ENCODE measurements around the gene TMEFF2.

TMEFF2 gene

GRCh38 chr2:192145496-192145895 is 49.2 kb downstream of the TMEFF2 start:
- Histone ChIP-seq H3K36me3 (replicated peaks in 1 of 2; ENCODE audit: control insufficient read depth in 2 of 2, insufficient read depth in 2 of 2, low read length in 2 of 2) (no peaks in the 10 kb centered on the region), H3K9me3 (replicated peaks in 1 of 2; ENCODE audit: control insufficient read depth in 2 of 2, insufficient read depth in 1 of 2, low read depth in 1 of 2, low read length in 2 of 2) (no peaks in the 10 kb centered on the region), H4K91ac (ENCODE audit: low read depth, low read length, poor library complexity) (no peak overlapping the region), H3K18ac (ENCODE audit: low read length) (no peak overlapping the region), H3K9ac (ENCODE audit: low read depth, low read length, poor library complexity) (no peak overlapping the region), H2BK15ac (ENCODE audit: low read length) (no peak overlapping the region), H3K23ac (ENCODE audit: low read depth, low read length, poor library complexity) (no peak overlapping the region), H3K4me1 (ENCODE audit: control insufficient read depth in 2 of 2, insufficient read depth in 1 of 2, low read depth in 1 of 2, low read length in 2 of 2) (peaks cover 0 to 10% of the 10 kb centered on the region in 2 donors), H3K14ac (ENCODE audit: low read length) (no peak overlapping the region), H2AK5ac (ENCODE audit: low read depth, low read length) (no peak overlapping the region), H2BK5ac (ENCODE audit: low read length) (no peak overlapping the region), H2BK12ac (ENCODE audit: low read length) (no peak overlapping the region), H3K4me2 (ENCODE audit: insufficient read depth, low read length, poor library complexity, severe bottlenecking) (no peak overlapping the region), H3K79me1 (ENCODE audit: low read depth, low read length) (no peaks in the 10 kb centered on the region), H3K27me3 (ENCODE audit: control insufficient read depth in 3 of 3, insufficient read depth in 3 of 3, low read depth in 1 of 3, low read length in 3 of 3) (no peaks in the 10 kb centered on the region), H3K4me3 (ENCODE audit: low read length in 2 of 2) (no peak overlapping the region), H2AFZ (ENCODE audit: low read length) (no peak overlapping the region), H3K27ac (replicated peaks; ENCODE audit: low read length) (no peak overlapping the region), H2BK120ac (ENCODE audit: low read depth, low read length) (no peak overlapping the region), H3K4ac (ENCODE audit: low read length) (no peak overlapping the region), H4K8ac (ENCODE audit: low read depth, low read length) (no peak overlapping the region)
- no CpG with 5 or more reads among the region's 3 CpGs for WGBS, 2 donors (ENCODE audit: extremely low coverage in 2 of 2, insufficient read length in 2 of 2, insufficient replicate concordance in 1 of 2)
- no peak for DNase-seq (ENCODE audit: low spot score)

GRCh38 chr2:192140236-192140839 is 54.4 kb downstream of the TMEFF2 start:
- no peak overlapping the region for H2AK5ac ChIP-seq (ENCODE audit: low read depth, low read length)
- H3K23ac ChIP-seq (ENCODE audit: low read depth, low read length, poor library complexity): no peak overlapping the region
- H3K4ac ChIP-seq (ENCODE audit: low read length): no peak overlapping the region
- H3K27me3 ChIP-seq (ENCODE audit: control insufficient read depth in 3 of 3, insufficient read depth in 3 of 3, low read depth in 1 of 3, low read length in 3 of 3): no peaks in the 10 kb centered on the region
- no peak overlapping the region for H4K91ac ChIP-seq (ENCODE audit: low read depth, low read length, poor library complexity)
- H3K4me3 ChIP-seq (ENCODE audit: low read length in 2 of 2): no peak overlapping the region
- H2AFZ ChIP-seq (ENCODE audit: low read length): no peak overlapping the region
- H3K4me2 ChIP-seq (ENCODE audit: insufficient read depth, low read length, poor library complexity, severe bottlenecking): no peak overlapping the region
- H3K18ac ChIP-seq (ENCODE audit: low read length): no peak overlapping the region
- no peak overlapping the region for H3K9ac ChIP-seq (ENCODE audit: low read depth, low read length, poor library complexity)
- no peak overlapping the region for H2BK120ac ChIP-seq (ENCODE audit: low read depth, low read length)
- no peaks in the 10 kb centered on the region for H3K4me1 ChIP-seq (ENCODE audit: control insufficient read depth in 2 of 2, insufficient read depth in 1 of 2, low read depth in 1 of 2, low read length in 2 of 2)
- H3K36me3 ChIP-seq (replicated peaks in 1 of 2; ENCODE audit: control insufficient read depth in 2 of 2, insufficient read depth in 2 of 2, low read length in 2 of 2): no peaks in the 10 kb centered on the region
- no CpG with 5 or more reads among the region's 7 CpGs for WGBS, 2 donors (ENCODE audit: extremely low coverage in 2 of 2, insufficient read length in 2 of 2, insufficient replicate concordance in 1 of 2)
- H4K8ac ChIP-seq (ENCODE audit: low read depth, low read length): no peak overlapping the region
- no peak overlapping the region for H3K27ac ChIP-seq (replicated peaks; ENCODE audit: low read length)
- H2BK5ac ChIP-seq (ENCODE audit: low read length): no peak overlapping the region
- no peak overlapping the region for H2BK12ac ChIP-seq (ENCODE audit: low read length)
- H2BK15ac ChIP-seq (ENCODE audit: low read length): no peak overlapping the region
- H3K9me3 ChIP-seq (replicated peaks in 1 of 2; ENCODE audit: control insufficient read depth in 2 of 2, insufficient read depth in 1 of 2, low read depth in 1 of 2, low read length in 2 of 2): peaks cover 0 to 3% of the 10 kb centered on the region in 2 donors
- H3K79me1 ChIP-seq (ENCODE audit: low read depth, low read length): no peaks in the 10 kb centered on the region
- no peak for DNase-seq (ENCODE audit: low spot score)
- H3K14ac ChIP-seq (ENCODE audit: low read length): no peak overlapping the region

DNA sequence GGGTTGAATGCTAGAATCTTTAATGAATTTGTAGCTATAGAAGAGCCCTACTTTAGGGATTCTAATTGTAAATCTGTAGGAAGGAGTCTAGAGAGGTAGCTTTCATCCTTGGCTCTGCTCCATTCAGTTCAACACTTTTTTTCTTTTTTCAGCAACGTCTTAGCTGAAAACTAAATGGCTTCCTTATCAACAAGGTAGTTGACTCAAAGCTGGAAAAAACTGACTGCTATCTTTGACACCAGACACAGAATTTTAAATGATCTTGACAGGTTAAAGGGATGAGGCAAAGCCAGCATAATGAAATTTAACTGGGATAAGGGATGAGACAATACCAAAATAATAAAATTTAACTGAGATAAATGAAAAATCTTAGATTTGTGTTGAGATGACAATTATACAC is 54.9 kb downstream of the TMEFF2 start:
- Histone ChIP-seq H3K23ac (ENCODE audit: low read depth, low read length, poor library complexity) (no peak overlapping the region), H3K4me2 (ENCODE audit: insufficient read depth, low read length, poor library complexity, severe bottlenecking) (no peak overlapping the region), H3K9me3 (replicated peaks in 1 of 2; ENCODE audit: control insufficient read depth in 2 of 2, insufficient read depth in 1 of 2, low read depth in 1 of 2, low read length in 2 of 2) (peaks cover 0 to 3% of the 10 kb centered on the region in 2 donors), H3K14ac (ENCODE audit: low read length) (no peak overlapping the region), H4K8ac (ENCODE audit: low read depth, low read length) (no peak overlapping the region), H3K4ac (ENCODE audit: low read length) (no peak overlapping the region), H2BK5ac (ENCODE audit: low read length) (no peak overlapping the region), H3K9ac (ENCODE audit: low read depth, low read length, poor library complexity) (no peak overlapping the region), H3K79me1 (ENCODE audit: low read depth, low read length) (no peaks in the 10 kb centered on the region), H2BK15ac (ENCODE audit: low read length) (no peak overlapping the region), H2AFZ (ENCODE audit: low read length) (no peak overlapping the region), H3K4me1 (ENCODE audit: control insufficient read depth in 2 of 2, insufficient read depth in 1 of 2, low read depth in 1 of 2, low read length in 2 of 2) (no peaks in the 10 kb centered on the region), H2BK120ac (ENCODE audit: low read depth, low read length) (no peak overlapping the region), H3K4me3 (ENCODE audit: low read length in 2 of 2) (no peak overlapping the region), H3K36me3 (replicated peaks in 1 of 2; ENCODE audit: control insufficient read depth in 2 of 2, insufficient read depth in 2 of 2, low read length in 2 of 2) (no peaks in the 10 kb centered on the region), H2AK5ac (ENCODE audit: low read depth, low read length) (no peak overlapping the region), H2BK12ac (ENCODE audit: low read length) (no peak overlapping the region), H3K18ac (ENCODE audit: low read length) (no peak overlapping the region), H3K27ac (replicated peaks; ENCODE audit: low read length) (no peak overlapping the region), H3K27me3 (ENCODE audit: control insufficient read depth in 3 of 3, insufficient read depth in 3 of 3, low read depth in 1 of 3, low read length in 3 of 3) (no peaks in the 10 kb centered on the region), H4K91ac (ENCODE audit: low read depth, low read length, poor library complexity) (no peak overlapping the region)
- no CpG with 5 or more reads among the region's 1 CpG for WGBS, 2 donors (ENCODE audit: extremely low coverage in 2 of 2, insufficient read length in 2 of 2, insufficient replicate concordance in 1 of 2)
- no peak for DNase-seq (ENCODE audit: low spot score)

DNA sequence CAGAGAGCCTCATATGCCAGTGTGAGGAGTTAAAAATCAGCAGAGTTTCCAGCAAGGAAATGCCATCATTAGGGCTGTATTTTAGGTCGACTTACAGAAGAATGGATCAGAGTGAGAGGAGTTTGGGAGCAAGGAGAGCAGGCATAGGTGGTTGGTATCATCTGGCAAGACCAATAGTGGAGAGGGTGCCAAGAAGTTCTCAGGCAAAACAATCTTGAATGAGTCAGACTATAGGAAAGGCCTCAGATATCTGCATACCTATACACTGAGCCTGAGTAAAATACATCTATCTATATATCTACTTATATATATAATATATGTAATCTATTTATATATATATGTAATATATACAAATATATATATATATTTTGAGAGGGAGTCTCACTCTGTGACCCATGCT is 57.3 kb downstream of the TMEFF2 start:
- Histone ChIP-seq H4K91ac (ENCODE audit: low read depth, low read length, poor library complexity) (no peak overlapping the region), H3K4me3 (ENCODE audit: low read length in 2 of 2) (no peak overlapping the region), H4K8ac (ENCODE audit: low read depth, low read length) (no peak overlapping the region), H3K9me3 (replicated peaks in 1 of 2; ENCODE audit: control insufficient read depth in 2 of 2, insufficient read depth in 1 of 2, low read depth in 1 of 2, low read length in 2 of 2) (peaks cover 0 to 3% of the 10 kb centered on the region in 2 donors), H3K4me1 (ENCODE audit: control insufficient read depth in 2 of 2, insufficient read depth in 1 of 2, low read depth in 1 of 2, low read length in 2 of 2) (no peaks in the 10 kb centered on the region), H2BK120ac (ENCODE audit: low read depth, low read length) (no peak overlapping the region), H3K4me2 (ENCODE audit: insufficient read depth, low read length, poor library complexity, severe bottlenecking) (no peak overlapping the region), H2BK12ac (ENCODE audit: low read length) (no peak overlapping the region), H3K9ac (ENCODE audit: low read depth, low read length, poor library complexity) (no peak overlapping the region), H3K23ac (ENCODE audit: low read depth, low read length, poor library complexity) (no peak overlapping the region), H2BK5ac (ENCODE audit: low read length) (no peak overlapping the region), H3K14ac (ENCODE audit: low read length) (no peak overlapping the region), H3K4ac (ENCODE audit: low read length) (no peak overlapping the region), H3K18ac (ENCODE audit: low read length) (no peak overlapping the region), H2AK5ac (ENCODE audit: low read depth, low read length) (no peak overlapping the region), H3K79me1 (ENCODE audit: low read depth, low read length) (no peaks in the 10 kb centered on the region), H3K36me3 (replicated peaks in 1 of 2; ENCODE audit: control insufficient read depth in 2 of 2, insufficient read depth in 2 of 2, low read length in 2 of 2) (no peaks in the 10 kb centered on the region), H3K27ac (replicated peaks; ENCODE audit: low read length) (no peak overlapping the region), H3K27me3 (ENCODE audit: control insufficient read depth in 3 of 3, insufficient read depth in 3 of 3, low read depth in 1 of 3, low read length in 3 of 3) (no peaks in the 10 kb centered on the region), H2BK15ac (ENCODE audit: low read length) (no peak overlapping the region), H2AFZ (ENCODE audit: low read length) (no peak overlapping the region)
- WGBS, 2 donors (ENCODE audit: extremely low coverage in 2 of 2, insufficient read length in 2 of 2, insufficient replicate concordance in 1 of 2): no CpG with 5 or more reads among the region's 1 CpG
- no peak for DNase-seq (ENCODE audit: low spot score)

All from neuronal stem cell (in vitro differentiated cells).